Uterus (tissue), 4 donors: ENCODE measurements around the gene ZNF521. TPM values are rescaled to one million over a fixed set of nuclear protein-coding genes. Genes with fewer than 3 reads are reported as not detected.

Source experiments
- DNase-seq, 2 donors: peaks; one replicate each; pipeline ENCODE4 v3.0.0-alpha.2; 2019 to 2020
- H3K27ac ChIP-seq, 2 donors: fragments of 200-600 bp; sonication (generic); 1 replicate in 1 of 2; 2 replicates in 1 of 2; pipeline ENCODE4 v1.5.1; 2016 to 2018
- H3K27me3 ChIP-seq, 2 donors: fragments of 200-600 bp; sonication (generic); one replicate each; pipeline ENCODE4 v1.5.1; 2018 to 2019; ENCODE audit warnings: control low read depth in 1 of 2
- H3K36me3 ChIP-seq, 2 donors: fragments of 200-600 bp; sonication (generic); one replicate each; pipeline ENCODE4 v1.5.1; 2019; ENCODE audit warnings: control low read depth in 1 of 2
- H3K4me1 ChIP-seq, 2 donors: fragments of 200-600 bp; sonication (generic); one replicate each; pipeline ENCODE4 v1.5.1; 2018 to 2019; ENCODE audit warnings: control low read depth in 1 of 2
- H3K4me3 ChIP-seq, 2 donors: fragments of 200-600 bp; sonication (generic); 1 replicate in 1 of 2; 2 replicates in 1 of 2; pipeline ENCODE4 v1.5.1; 2018 to 2019; ENCODE audit warnings: mild to moderate bottlenecking in 1 of 2
- H3K9me3 ChIP-seq, 2 donors: fragments of 200-600 bp; sonication (generic); one replicate each; pipeline ENCODE4 v1.5.1; 2019; ENCODE audit warnings: control low read depth in 1 of 2
- POLR2A ChIP-seq, 2 donors: fragments of 450-650 bp; IDR thresholded peaks; one replicate each; pipeline ENCODE4 v1.6.1; 2016; ENCODE audit warnings: antibody characterized with exemption in 2 of 2, mild to moderate bottlenecking in 1 of 2, moderate library complexity in 1 of 2
- intact Hi-C: fragments of 100-400 bp; cut with DNase I; formaldehyde crosslinking; loops from one replicate; pipeline ENCODE4 v1.15.1; 2023; ENCODE audit warnings: low total_unique reads
- total RNA-seq, 4 donors: library from RNA; depleted of rRNA in 3 of 4; stranded (reverse); fragments of >200 nt in 3 of 4; gene quantifications; one replicate each; pipeline versions ENCODE4 v1.1.0 to v1.2.4, GENCODE V29; 2014 to 2023
- TF ChIP-seq, protein P1 (sequence below), 4 experiments: fragments of 200-600 bp in 2 of 4; fragments of 450-650 bp in 2 of 4; sonication (generic) in 2 of 4; IDR thresholded peaks; one replicate each; pipeline ENCODE4 v1.5.1; 2016 to 2019; ENCODE audit warnings: antibody characterized with exemption in 4 of 4, mild to moderate bottlenecking in 2 of 4, moderate library complexity in 1 of 4
- donor health status: DM: yes; HTN: yes; CAD: no.

ZNF521 gene
- total RNA-seq, 4 donors from 2014 or later, result 47.4 to 116 (median 72.8) TPM

DNA sequence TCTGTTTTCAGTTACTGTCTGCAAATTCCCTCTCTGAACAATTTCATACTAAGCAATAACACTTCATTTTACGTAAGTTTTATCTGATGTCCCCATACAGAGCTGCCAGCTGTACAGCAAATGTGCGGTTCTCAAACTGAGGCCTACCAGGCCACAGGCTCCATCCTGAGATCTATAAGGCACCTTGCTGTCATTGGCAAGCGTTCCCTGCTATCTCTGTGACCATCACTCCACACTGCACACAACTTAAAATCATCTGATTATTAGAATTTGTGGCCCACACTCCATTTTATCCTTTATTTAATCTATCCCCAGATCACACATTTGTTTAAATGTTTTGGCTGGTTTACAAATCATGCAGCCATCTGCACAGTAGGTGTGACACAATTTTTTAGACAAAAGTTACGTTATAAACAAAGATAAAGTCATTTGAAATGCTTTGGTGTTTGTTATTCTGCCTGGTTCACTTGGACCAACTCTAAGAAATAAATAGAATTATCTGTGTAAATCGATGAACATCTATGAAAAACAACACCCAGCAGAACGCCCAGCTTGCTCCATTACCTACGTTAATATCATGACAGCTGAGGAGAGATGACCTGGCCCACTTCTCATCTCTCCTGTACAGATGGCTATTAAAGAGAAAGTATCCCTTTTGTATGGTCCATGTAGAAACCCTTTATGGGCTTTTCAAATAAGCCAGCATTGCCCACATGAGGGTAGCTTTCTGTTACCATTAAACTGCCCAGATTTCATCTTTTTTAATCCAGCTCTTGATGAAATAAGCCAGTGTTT lies 162.4 kb downstream of the ZNF521 start:
- intact Hi-C loops, result no loop called here
- H3K36me3 ChIP-seq, result no peaks in the 10 kb centered on the region
- no peak overlapping the region for H3K4me3 ChIP-seq
- no peaks in the 10 kb centered on the region for H3K9me3 ChIP-seq
- no peak overlapping the region for H3K27ac ChIP-seq
- no peak for DNase-seq
- TF ChIP-seq, protein P1, sequence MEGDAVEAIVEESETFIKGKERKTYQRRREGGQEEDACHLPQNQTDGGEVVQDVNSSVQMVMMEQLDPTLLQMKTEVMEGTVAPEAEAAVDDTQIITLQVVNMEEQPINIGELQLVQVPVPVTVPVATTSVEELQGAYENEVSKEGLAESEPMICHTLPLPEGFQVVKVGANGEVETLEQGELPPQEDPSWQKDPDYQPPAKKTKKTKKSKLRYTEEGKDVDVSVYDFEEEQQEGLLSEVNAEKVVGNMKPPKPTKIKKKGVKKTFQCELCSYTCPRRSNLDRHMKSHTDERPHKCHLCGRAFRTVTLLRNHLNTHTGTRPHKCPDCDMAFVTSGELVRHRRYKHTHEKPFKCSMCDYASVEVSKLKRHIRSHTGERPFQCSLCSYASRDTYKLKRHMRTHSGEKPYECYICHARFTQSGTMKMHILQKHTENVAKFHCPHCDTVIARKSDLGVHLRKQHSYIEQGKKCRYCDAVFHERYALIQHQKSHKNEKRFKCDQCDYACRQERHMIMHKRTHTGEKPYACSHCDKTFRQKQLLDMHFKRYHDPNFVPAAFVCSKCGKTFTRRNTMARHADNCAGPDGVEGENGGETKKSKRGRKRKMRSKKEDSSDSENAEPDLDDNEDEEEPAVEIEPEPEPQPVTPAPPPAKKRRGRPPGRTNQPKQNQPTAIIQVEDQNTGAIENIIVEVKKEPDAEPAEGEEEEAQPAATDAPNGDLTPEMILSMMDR (IDR thresholded peaks at IDR 0.05), result no peak
- TF ChIP-seq POLR2A (IDR thresholded peaks at IDR 0.05), result no peak
- no peaks in the 10 kb centered on the region for H3K27me3 ChIP-seq
- no peaks in the 10 kb centered on the region for H3K4me1 ChIP-seq

- no peak for TF ChIP-seq POLR2A (IDR thresholded peaks at IDR 0.05)
- TF ChIP-seq, protein P1 (IDR thresholded peaks at IDR 0.05), result no peak
- no peaks in the 10 kb centered on the region for H3K4me1 ChIP-seq
- no peak for DNase-seq
- intact Hi-C loops, result no loop called here
- H3K27me3 ChIP-seq, result no peaks in the 10 kb centered on the region
- no peak overlapping the region for H3K27ac ChIP-seq
- no peaks in the 10 kb centered on the region for H3K36me3 ChIP-seq
- H3K9me3 ChIP-seq, result no peaks in the 10 kb centered on the region
- H3K4me3 ChIP-seq, result no peak overlapping the region
Observed at GRCh38 chr18:25187521-25188192, 164.3 kb downstream of the ZNF521 start.

DNA sequence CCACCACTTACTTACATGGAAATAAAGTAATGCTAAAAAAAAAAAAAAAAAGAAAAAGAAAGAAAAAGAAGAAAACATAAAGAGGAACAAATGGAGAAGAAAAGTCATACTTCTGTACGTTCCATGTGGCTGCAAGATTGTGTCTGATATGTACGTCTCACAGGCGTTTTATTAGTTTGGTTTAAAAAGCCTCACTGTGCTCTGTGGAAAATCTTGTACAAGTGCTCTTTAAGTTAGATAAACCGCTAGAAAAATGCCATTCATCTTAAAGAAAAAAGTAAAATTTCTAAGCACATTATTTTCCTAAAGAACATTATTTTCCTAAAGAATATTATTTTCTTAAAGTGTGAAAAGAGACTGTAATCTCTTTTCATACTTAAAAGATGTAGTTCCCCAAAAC lies 165.1 kb downstream of the ZNF521 start:
- intact Hi-C loops, result no loop called here
- H3K36me3 ChIP-seq, result no peaks in the 10 kb centered on the region
- no peak for TF ChIP-seq POLR2A (IDR thresholded peaks at IDR 0.05)
- TF ChIP-seq, protein P1 (IDR thresholded peaks at IDR 0.05), result no peak
- DNase-seq, result no peak
- no peak overlapping the region for H3K27ac ChIP-seq
- no peaks in the 10 kb centered on the region for H3K4me1 ChIP-seq
- H3K9me3 ChIP-seq, result no peaks in the 10 kb centered on the region
- H3K4me3 ChIP-seq, result no peak overlapping the region
- H3K27me3 ChIP-seq, result no peaks in the 10 kb centered on the region

DNA sequence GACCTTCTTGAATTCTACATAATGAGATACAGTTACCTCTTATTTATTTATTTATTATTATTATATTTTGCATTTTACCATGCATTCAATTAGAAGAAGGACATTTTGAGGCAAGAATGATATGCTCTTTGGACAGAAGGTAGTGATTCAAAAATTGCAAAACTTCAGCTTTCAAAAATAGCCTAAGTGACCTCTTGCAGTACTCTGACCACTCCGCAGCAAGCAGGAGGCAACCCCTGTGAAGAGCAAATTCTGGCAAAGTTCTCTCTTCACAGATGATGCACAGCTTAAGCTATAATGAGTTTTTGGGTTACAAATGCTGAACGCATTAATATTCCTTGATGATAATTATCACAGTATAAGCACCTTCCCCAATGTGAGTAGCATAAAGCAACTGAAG lies 170.0 kb downstream of the ZNF521 start:
- TF ChIP-seq, protein P1 (IDR thresholded peaks at IDR 0.05), result no peak
- TF ChIP-seq POLR2A (IDR thresholded peaks at IDR 0.05), result no peak
- intact Hi-C loops, result no loop called here

GRCh38 chr18:25181581-25181980 lies 170.4 kb downstream of the ZNF521 start:
- Histone ChIP-seq H3K4me1 (no peaks in the 10 kb centered on the region), H3K36me3 (no peaks in the 10 kb centered on the region), H3K27ac (no peak overlapping the region), H3K9me3 (no peaks in the 10 kb centered on the region), H3K27me3 (no peaks in the 10 kb centered on the region), H3K4me3 (no peak overlapping the region)
- DNase-seq, result no peak
- TF ChIP-seq, protein P1 (IDR thresholded peaks at IDR 0.05), result no peak
- no peak for TF ChIP-seq POLR2A (IDR thresholded peaks at IDR 0.05)
- intact Hi-C loops, result no loop called here

More for the DNA sequence above, 170.0 kb downstream of the ZNF521 start:
- Histone ChIP-seq H3K36me3 (no peaks in the 10 kb centered on the region), H3K4me3 (no peak overlapping the region), H3K27ac (no peak overlapping the region), H3K4me1 (no peaks in the 10 kb centered on the region), H3K27me3 (no peaks in the 10 kb centered on the region), H3K9me3 (no peaks in the 10 kb centered on the region)
- no peak for DNase-seq
